A673 (cell line): Measurements from ENCODE around the gene CNOT2. TPM values are rescaled to one million over a fixed set of nuclear protein-coding genes. Genes with fewer than 3 reads are reported as not detected.
A peak's percentile ranks its signal among the peaks of the same experiment; 100 is the strongest.

ENCODE experiments used
- BruUV-seq: library from RNA; stranded (reverse); fragments of 400-500 nt; replicated peaks from 2 replicates; lab custom pipeline; 2021; lab: Mats Ljungman, UMichigan
- CTCF ChIA-PET: fragments of 300-600 bp; sonication (Branson Sonifier 250); formaldehyde crosslinking; loops from one replicate; lab custom pipeline; 2022; ENCODE audit warnings: antibody characterized with exemption; lab: Charles Lee
- POLR2A ChIA-PET: fragments of 300-600 bp; sonication (Branson Sonifier 250); formaldehyde crosslinking; loops from one replicate; lab custom pipeline; 2022; ENCODE audit warnings: antibody characterized with exemption; ENCODE audit not compliant: low non-redundant PET; lab: Charles Lee
- DNase-seq: peaks from one replicate; pipeline ENCODE4 v3.0.0-alpha.2; 2015; ENCODE audit warnings: low spot score
- H3K27ac ChIP-seq: fragments of 200-600 bp; sonication (generic); 2 replicates; pipeline ENCODE4 v1.5.1; 2016; ENCODE audit warnings: mixed run types, low read depth, mild to moderate bottlenecking, mixed read lengths, antibody characterized with exemption, low read length; ENCODE audit not compliant: poor library complexity, severe bottlenecking
- H3K27me3 ChIP-seq: fragments of 200-600 bp; sonication (generic); replicated peaks from 2 replicates; pipeline ENCODE4 v1.6.1; 2017; ENCODE audit warnings: mixed run types, low read depth, mild to moderate bottlenecking, mixed read lengths, antibody characterized with exemption, low read length; ENCODE audit not compliant: insufficient read depth, poor library complexity
- H3K36me3 ChIP-seq: fragments of 200-600 bp; sonication (generic); 2 replicates; pipeline ENCODE4 v1.6.1; 2016; ENCODE audit warnings: mixed run types, mild to moderate bottlenecking, mixed read lengths, antibody characterized with exemption, low read length; ENCODE audit not compliant: insufficient read depth, poor library complexity, severe bottlenecking
- H3K4me1 ChIP-seq: fragments of 200-600 bp; sonication (generic); 2 replicates; pipeline ENCODE4 v1.6.1; 2017; ENCODE audit warnings: mixed run types, mild to moderate bottlenecking, mixed read lengths, antibody characterized with exemption, low read length; ENCODE audit not compliant: insufficient read depth, poor library complexity, severe bottlenecking
- H3K4me3 ChIP-seq: fragments of 200-600 bp; sonication (generic); 2 replicates; pipeline ENCODE4 v1.5.1; 2016; ENCODE audit warnings: low read depth, mixed run types, mild to moderate bottlenecking, mixed read lengths, low read length; ENCODE audit not compliant: poor library complexity, severe bottlenecking
- H3K9me3 ChIP-seq: fragments of 200-600 bp; sonication (generic); 2 replicates; pipeline ENCODE4 v1.6.1; 2016; ENCODE audit warnings: mixed run types, low read depth, mild to moderate bottlenecking, mixed read lengths, antibody characterized with exemption, low read length; ENCODE audit not compliant: poor library complexity, severe bottlenecking
- CTCF ChIP-seq: fragments of 300-800, 200-600 bp; sonication (generic); conservative IDR thresholded peaks from 2 replicates; pipeline ENCODE4 v1.5.1; 2017; ENCODE audit warnings: low read depth, mild to moderate bottlenecking, antibody characterized with exemption, low read length, moderate library complexity, mixed read lengths
- EZH2 ChIP-seq: fragments of 200-600 bp; sonication (generic); IDR thresholded peaks from 2 replicates; pipeline ENCODE4 v1.6.1; 2017; ENCODE audit warnings: borderline replicate concordance, low read depth, mild to moderate bottlenecking, mixed read lengths, antibody characterized with exemption, low read length; ENCODE audit not compliant: poor library complexity, severe bottlenecking
- intact Hi-C: fragments of 100-400 bp; cut with micrococcal nuclease; formaldehyde crosslinking; loops from one replicate; pipeline ENCODE4 v1.10.0; 2022; ENCODE audit not compliant: unreplicated experiment
- total RNA-seq: library from RNA; stranded (reverse); gene quantifications from 2 replicates; pipeline ENCODE4 v1.2.3, GENCODE V29; 2021

The CNOT2 gene
- total RNA-seq, 1 experiment from 2014 or later = 89.0 TPM

GRCh38 chr12:70197345-70197744, 45.9 kb upstream of the CNOT2 start:
- peak overlapping the region; percentile 43 for H3K27ac ChIP-seq
- H3K27me3 ChIP-seq = no peaks in the 10 kb centered on the region
- H3K36me3 ChIP-seq = no peaks in the 10 kb centered on the region
- H3K9me3 ChIP-seq = no peaks in the 10 kb centered on the region
- ChIA-PET CTCF (no interaction called here), POLR2A (no interaction called here)
- no peak for TF ChIP-seq CTCF
- TF ChIP-seq EZH2 = no peak
- H3K4me1 ChIP-seq = peaks cover 31% of the 10 kb centered on the region
- intact Hi-C loops = no loop called here
- BruUV-seq = no TSS peak
- H3K4me3 ChIP-seq = no peak overlapping the region
- peak; percentile 58 for DNase-seq

DNA sequence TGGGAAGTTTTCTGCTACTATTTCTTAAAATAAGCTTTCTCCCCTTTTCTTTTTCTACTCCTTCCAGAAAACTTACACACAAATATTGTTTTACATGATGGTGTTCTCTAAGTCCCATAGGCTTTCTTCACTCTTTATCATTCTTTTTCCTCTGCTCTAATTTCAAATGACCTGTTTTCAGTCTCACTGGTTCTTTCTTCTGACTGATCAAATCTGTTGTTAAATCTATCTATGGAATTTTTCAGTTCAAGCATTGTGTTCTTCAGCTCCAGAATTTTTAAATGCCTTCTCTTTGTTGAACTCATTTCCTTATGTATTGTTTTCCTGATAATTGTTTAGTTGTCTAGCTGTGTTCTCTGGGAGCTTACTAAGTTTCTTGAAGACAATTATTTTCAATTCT, 29.5 kb upstream of the CNOT2 start:
- no TSS peak for BruUV-seq
- no peaks in the 10 kb centered on the region for H3K4me1 ChIP-seq
- no peak overlapping the region for H3K27ac ChIP-seq
- no peaks in the 10 kb centered on the region for H3K36me3 ChIP-seq
- ChIA-PET POLR2A (no interaction called here), CTCF (no interaction called here)
- H3K4me3 ChIP-seq = no peak overlapping the region
- TF ChIP-seq CTCF (no peak), EZH2 (no peak)
- DNase-seq = no peak
- no peaks in the 10 kb centered on the region for H3K27me3 ChIP-seq
- intact Hi-C loops = no loop called here
- H3K9me3 ChIP-seq = peaks cover 31% of the 10 kb centered on the region

DNA sequence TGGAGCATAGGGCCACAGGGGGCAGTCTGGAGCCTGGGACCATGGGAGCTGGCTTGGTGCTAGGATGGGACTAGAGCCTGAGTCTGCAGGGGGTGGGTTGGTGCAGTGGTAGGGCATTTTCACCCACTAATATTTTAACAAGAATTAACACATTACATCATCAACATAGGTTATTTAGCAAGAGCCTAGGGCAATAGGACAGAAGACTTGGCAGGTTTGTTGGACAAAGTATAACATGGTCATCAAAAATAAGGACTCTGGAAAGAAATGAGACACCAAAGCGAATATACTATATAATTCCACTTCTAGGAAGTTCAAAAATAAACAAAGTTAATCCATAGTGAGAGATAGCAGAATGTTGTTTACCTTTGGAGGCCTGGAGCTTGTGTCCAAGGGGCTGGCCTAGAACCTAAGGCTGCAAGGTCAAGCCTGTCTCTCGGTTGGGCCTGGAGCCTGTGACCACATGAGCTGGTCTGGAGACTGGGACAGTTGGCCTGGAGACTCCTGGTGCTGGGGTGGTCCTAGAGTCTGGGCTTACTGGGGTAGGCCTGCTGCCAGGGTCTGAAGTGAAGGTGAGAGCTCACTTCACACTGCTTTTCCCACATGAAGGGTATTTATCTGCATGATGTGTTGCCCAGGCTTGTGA, 28.1 kb upstream of the CNOT2 start:
- ChIA-PET CTCF (no interaction called here), POLR2A (no interaction called here)
- no peaks in the 10 kb centered on the region for H3K4me1 ChIP-seq
- no TSS peak for BruUV-seq
- no peak overlapping the region for H3K27ac ChIP-seq
- H3K36me3 ChIP-seq = no peaks in the 10 kb centered on the region
- no peaks in the 10 kb centered on the region for H3K27me3 ChIP-seq
- no peak for DNase-seq
- H3K4me3 ChIP-seq = no peak overlapping the region
- intact Hi-C loops = no loop called here
- peaks cover 18% of the 10 kb centered on the region for H3K9me3 ChIP-seq
- TF ChIP-seq EZH2 (no peak), CTCF (no peak)
